Measurements from ENCODE around the gene EEPD1. TPM values are rescaled to one million over a fixed set of nuclear protein-coding genes. Genes with fewer than 3 reads are reported as not detected.
"Not testable (repeated sequence)": the region's sequence is repeated elsewhere in the genome, so short reads cannot be mapped to it uniquely, and the experiment has no call there.

The EEPD1 gene
- total RNA-seq, 1 experiment from 2014 or later, result 9.8 TPM

GRCh38 chr7:36141351-36141750, 11.7 kb upstream of the EEPD1 start:
- no peaks in the 10 kb centered on the region for H3K36me3 ChIP-seq (replicated peaks; ENCODE audit: control insufficient read depth, insufficient read depth, low read length)
- no peak for DNase-seq
- no peak overlapping the region for H3K4me3 ChIP-seq (ENCODE audit: insufficient read depth, low read depth, low read length)

GRCh38 chr7:36141850-36142249, 11.2 kb upstream of the EEPD1 start:
- no peaks in the 10 kb centered on the region for H3K36me3 ChIP-seq (replicated peaks; ENCODE audit: control insufficient read depth, insufficient read depth, low read length)
- H3K4me3 ChIP-seq (ENCODE audit: insufficient read depth, low read depth, low read length), result no peak overlapping the region
- no peak for DNase-seq
- no peaks in the 10 kb centered on the region for H3K27me3 ChIP-seq (ENCODE audit: control insufficient read depth, insufficient read depth, low read length)

More at GRCh38 chr7:36141351-36141750, 11.7 kb upstream of the EEPD1 start:
- H3K27me3 ChIP-seq (ENCODE audit: control insufficient read depth, insufficient read depth, low read length), result no peaks in the 10 kb centered on the region

- H3K27me3 ChIP-seq (ENCODE audit: control insufficient read depth, insufficient read depth, low read length), result no peaks in the 10 kb centered on the region
- H3K4me3 ChIP-seq (ENCODE audit: insufficient read depth, low read depth, low read length), result no peak overlapping the region
- no peak for DNase-seq
- no peaks in the 10 kb centered on the region for H3K36me3 ChIP-seq (replicated peaks; ENCODE audit: control insufficient read depth, insufficient read depth, low read length)
Measured at GRCh38 chr7:36144189-36144588, 8.9 kb upstream of the EEPD1 start.

- no peak for DNase-seq
- Histone ChIP-seq H3K27me3 (ENCODE audit: control insufficient read depth, insufficient read depth, low read length) (no peaks in the 10 kb centered on the region), H3K36me3 (replicated peaks; ENCODE audit: control insufficient read depth, insufficient read depth, low read length) (no peaks in the 10 kb centered on the region), H3K4me3 (ENCODE audit: insufficient read depth, low read depth, low read length) (no peak overlapping the region)
Measured at GRCh38 chr7:36145686-36146085, 7.4 kb upstream of the EEPD1 start.

GRCh38 chr7:36147361-36147760, 5.7 kb upstream of the EEPD1 start:
- no peak for DNase-seq
- Histone ChIP-seq H3K4me3 (ENCODE audit: insufficient read depth, low read depth, low read length) (no peak overlapping the region), H3K36me3 (replicated peaks; ENCODE audit: control insufficient read depth, insufficient read depth, low read length) (no peaks in the 10 kb centered on the region), H3K27me3 (ENCODE audit: control insufficient read depth, insufficient read depth, low read length) (no peaks in the 10 kb centered on the region)

- H3K27me3 ChIP-seq (ENCODE audit: control insufficient read depth, insufficient read depth, low read length), result peaks cover 3% of the 10 kb centered on the region; the same call in 1 of the 2 replicates
- no peaks in the 10 kb centered on the region for H3K36me3 ChIP-seq (replicated peaks; ENCODE audit: control insufficient read depth, insufficient read depth, low read length)
- no peak for DNase-seq
- H3K4me3 ChIP-seq (ENCODE audit: insufficient read depth, low read depth, low read length), result no peak overlapping the region
Measured at GRCh38 chr7:36148422-36149065, 4.5 kb upstream of the EEPD1 start.

- not testable (repeated sequence) for H3K36me3 ChIP-seq (replicated peaks; ENCODE audit: control insufficient read depth, insufficient read depth, low read length); DNase-seq; H3K27me3 ChIP-seq (ENCODE audit: control insufficient read depth, insufficient read depth, low read length); H3K4me3 ChIP-seq (ENCODE audit: insufficient read depth, low read depth, low read length)
Measured at GRCh38 chr7:36149240-36149639, 3.8 kb upstream of the EEPD1 start.

- Histone ChIP-seq H3K36me3 (replicated peaks; ENCODE audit: control insufficient read depth, insufficient read depth, low read length) (no peaks in the 10 kb centered on the region), H3K4me3 (ENCODE audit: insufficient read depth, low read depth, low read length) (no peak overlapping the region), H3K27me3 (ENCODE audit: control insufficient read depth, insufficient read depth, low read length) (peaks cover 12% of the 10 kb centered on the region; the same call in 1 of the 2 replicates)
- DNase-seq, result no peak
Measured at GRCh38 chr7:36149694-36150452, 3.2 kb upstream of the EEPD1 start.

- H3K36me3 ChIP-seq (replicated peaks; ENCODE audit: control insufficient read depth, insufficient read depth, low read length), result no peaks in the 10 kb centered on the region
- H3K27me3 ChIP-seq (ENCODE audit: control insufficient read depth, insufficient read depth, low read length), result peaks cover 18% of the 10 kb centered on the region; the same call in 1 of the 2 replicates
- no peak for DNase-seq
- H3K4me3 ChIP-seq (ENCODE audit: insufficient read depth, low read depth, low read length), result peak overlapping the region; percentile 39
Measured at GRCh38 chr7:36151921-36152755, 916 bp upstream of the EEPD1 start.

GRCh38 chr7:36153571-36154097, 580 bp downstream of the EEPD1 start:
- DNase-seq, result peak; percentile 66
- Histone ChIP-seq H3K27me3 (ENCODE audit: control insufficient read depth, insufficient read depth, low read length) (peaks cover 18% of the 10 kb centered on the region; the same call in 1 of the 2 replicates), H3K36me3 (replicated peaks; ENCODE audit: control insufficient read depth, insufficient read depth, low read length) (no peaks in the 10 kb centered on the region), H3K4me3 (ENCODE audit: insufficient read depth, low read depth, low read length) (peak overlapping the region; percentile 69)

GRCh38 chr7:36154255-36155212, 1.5 kb downstream of the EEPD1 start:
- Histone ChIP-seq H3K4me3 (ENCODE audit: insufficient read depth, low read depth, low read length) (no peak overlapping the region), H3K27me3 (ENCODE audit: control insufficient read depth, insufficient read depth, low read length) (peaks cover 24% of the 10 kb centered on the region; the same call in 1 of the 2 replicates), H3K36me3 (replicated peaks; ENCODE audit: control insufficient read depth, insufficient read depth, low read length) (no peaks in the 10 kb centered on the region)
- DNase-seq, result no peak

GRCh38 chr7:36155811-36156361, 2.8 kb downstream of the EEPD1 start:
- H3K4me3 ChIP-seq (ENCODE audit: insufficient read depth, low read depth, low read length), result no peak overlapping the region; the same call in 1 of the 2 replicates
- peaks cover 26% of the 10 kb centered on the region; the same call in 1 of the 2 replicates for H3K27me3 ChIP-seq (ENCODE audit: control insufficient read depth, insufficient read depth, low read length)
- H3K36me3 ChIP-seq (replicated peaks; ENCODE audit: control insufficient read depth, insufficient read depth, low read length), result no peaks in the 10 kb centered on the region
- peak; percentile 43 for DNase-seq

Measured in H7 (cell line).